ENCODE results near the gene FHIT.

GRCh38 chr3:59949311-59949710 lies 1301.9 kb downstream of the FHIT start:
- TF ChIP-seq POLR2A (IDR thresholded peaks at IDR 0.05; ENCODE audit: low read depth, low read length) (no peak), TAF1 (IDR thresholded peaks at IDR 0.05; ENCODE audit: borderline replicate concordance, low read depth, low read length) (no peak), POLR2AphosphoS5 (IDR thresholded peaks at IDR 0.05; ENCODE audit: low read depth, low read length) (no peak)

Measured in GM12892 (cell line).